ENCODE data around the gene FALEC. TPM values are rescaled to one million over a fixed set of nuclear protein-coding genes. Genes with fewer than 3 reads are reported as not detected.

Gene FALEC
- total and polyA plus RNA-seq, 2 of the 8 experiments (the other 6 are each of a cell fraction or from before 2014, with no cell fraction given): not detected

GRCh38 chr1:150551051-150551783 is 35.7 kb downstream of the FALEC start:
- Histone ChIP-seq H2AK5ac (ENCODE audit: low read depth, low read length) (no peak overlapping the region), H3K23ac (ENCODE audit: insufficient read length) (no peak overlapping the region), H4K20me1 (replicated peaks in 1 of 2; ENCODE audit: control insufficient read depth in 1 of 2, insufficient read depth in 2 of 2, low read length in 2 of 2) (peaks cover 1 to 4% of the 10 kb centered on the region in 2 experiments), H3K14ac (ENCODE audit: insufficient read length) (no peak overlapping the region), H3K79me1 (ENCODE audit: low read depth, low read length) (0 out of 2 replicates have a peak, but pooled peaks cover 3% of the 10 kb centered on the region), H3K18ac (ENCODE audit: extremely low read depth, low read length) (no peak overlapping the region), H3K4me1 (replicated peaks in 1 of 4; ENCODE audit: control insufficient read depth in 3 of 4, insufficient read depth in 4 of 4, low read length in 3 of 4) (peaks cover 2 to 21% (median 12%) of the 10 kb centered on the region in 4 experiments), H2AFZ (ENCODE audit: low read length) (no peak overlapping the region), H3K4me3 (ENCODE audit: extremely low read depth in 1 of 4, insufficient read depth in 2 of 4, low read depth in 3 of 4, low read length in 4 of 4) (no peak overlapping the region), H3K27me3 (replicated peaks in 1 of 4; ENCODE audit: control insufficient read depth in 3 of 4, extremely low read depth in 1 of 4, insufficient read depth in 3 of 4, low read length in 3 of 4) (peaks cover 0 to 19% (median 10%) of the 10 kb centered on the region in 4 experiments; a peak in 5 of 7 replicates), H4K8ac (ENCODE audit: extremely low read depth, insufficient read depth, low read length) (no peak overlapping the region), H2BK15ac (ENCODE audit: low read length) (no peak overlapping the region), H2BK120ac (replicated peaks; ENCODE audit: low read depth, low read length) (no peak overlapping the region), H4K5ac (ENCODE audit: insufficient read length, low read depth, low read length) (no peak overlapping the region), H3K36me3 (ENCODE audit: control insufficient read depth in 2 of 4, insufficient read depth in 4 of 4, low read length in 3 of 4) (peaks cover 0 to 4% (median 2%) of the 10 kb centered on the region in 4 experiments; a peak in 2 of 8 replicates), H2BK5ac (ENCODE audit: low read depth, low read length) (no peak overlapping the region), H3K56ac (replicated peaks; ENCODE audit: insufficient read length, low read depth, low read length) (no peak overlapping the region), H3K27ac (ENCODE audit: low read depth, low read length) (no peak overlapping the region), H2BK20ac (ENCODE audit: low read length) (0 out of 2 replicates have a peak overlapping the region, but pooled peaks have one; percentile 32), H3K4me2 (ENCODE audit: insufficient read depth in 1 of 2, low read depth in 2 of 2, low read length in 2 of 2) (no peak overlapping the region), H4K91ac (replicated peaks; ENCODE audit: insufficient read length, low read length) (no peak overlapping the region), H3K79me2 (ENCODE audit: control insufficient read depth in 1 of 2, insufficient read depth in 2 of 2, low read length in 2 of 2) (no peaks in the 10 kb centered on the region), H3K4ac (replicated peaks; ENCODE audit: insufficient read length, low read depth, low read length) (no peak overlapping the region), H3K23me2 (ENCODE audit: low read depth, low read length) (peaks cover 5% of the 10 kb centered on the region; the same call in 1 of the 2 replicates), H2BK12ac (ENCODE audit: low read depth, low read length) (no peak overlapping the region), H3K9ac (replicated peaks in 1 of 4; ENCODE audit: extremely low read depth in 1 of 4, low read depth in 3 of 4, low read length in 3 of 4) (no peak overlapping the region), H3K9me3 (ENCODE audit: insufficient read depth in 2 of 2, low read depth in 1 of 2, low read length in 1 of 2) (no peaks in the 10 kb centered on the region)
- POLR2A ChIA-PET (ENCODE audit: partially characterized antibody): interaction anchor here (1.2 to 43.7 kb wide), 6 partner anchors 10 to 187 kb away, joined by 3 to 1380 read pairs (median 59); partner anchors contain the start of genes ENSA, MCL1 and RPRD2
- no peak for DNase-seq (ENCODE audit: low read depth in 1 of 2, low spot score in 2 of 2)
- FAIRE-seq: no peak
- CTCF ChIA-PET (ENCODE audit: partially characterized antibody): interaction anchor here (0.7 to 6.3 kb wide), 7 partner anchors 9 to 297 kb away, joined by 3 to 65 read pairs (median 4); no protein-coding TSS in a partner anchor
- 91% methylated on average over 11 of the region's 11 CpGs; no CpG with 5 or more reads in 1 of the 2 experiments for WGBS, 2 experiments (ENCODE audit: extremely low coverage in 1 of 2, insufficient coverage in 1 of 2, insufficient read length in 1 of 2, insufficient replicate concordance in 2 of 2, low coverage in 1 of 2, low lambda C conversion rate in 2 of 2, missing lambda C conversion rate in 1 of 2)
- TF ChIP-seq SP4 (IDR thresholded peaks at IDR 0.05; ENCODE audit: low read length): no peak
- no peak for TF ChIP-seq GTF2F1 (IDR thresholded peaks at IDR 0.05; ENCODE audit: borderline replicate concordance, low read depth, low read length)
- no peak for TF ChIP-seq EGR1 (IDR thresholded peaks at IDR 0.05; ENCODE audit: borderline replicate concordance, low read depth, low read length)
- TF ChIP-seq RXRA (IDR thresholded peaks at IDR 0.05; ENCODE audit: insufficient read depth, low read depth, low read length): no peak
- no peak for TF ChIP-seq ATF2 (IDR thresholded peaks at IDR 0.05; ENCODE audit: low read length)
- TF ChIP-seq SP2 (IDR thresholded peaks at IDR 0.05; ENCODE audit: low read length): no peak
- no peak for TF ChIP-seq CTCF (IDR thresholded peaks at IDR 0.05; ENCODE audit: control extremely low read depth in 1 of 3, insufficient read depth in 1 of 3, low read depth in 1 of 3, low read length in 3 of 3)
